Transverse colon (tissue), 4 donors: Measurements from ENCODE around the gene LRP2. TPM values are rescaled to one million over a fixed set of nuclear protein-coding genes. Genes with fewer than 3 reads are reported as not detected.

Experiments
- DNase-seq: peaks from one replicate; pipeline ENCODE4 v3.0.0-alpha.2; 2019
- H3K27ac ChIP-seq, 4 donors: fragments of 200-600 bp; sonication (generic); 2 replicates each; pipeline ENCODE4 v1.5.1; 2016 to 2018; ENCODE audit warnings: inconsistent platforms in 4 of 4
- H3K27me3 ChIP-seq: fragments of 200-600 bp; sonication (generic); 2 replicates; pipeline ENCODE4 v1.5.1; 2017; ENCODE audit warnings: inconsistent platforms
- H3K36me3 ChIP-seq, 4 donors: fragments of 200-600 bp; sonication (generic); 2 replicates each; pipeline ENCODE4 v1.5.1; 2017 to 2019; ENCODE audit warnings: inconsistent platforms in 4 of 4
- H3K4me1 ChIP-seq, 4 donors: fragments of 200-600 bp; sonication (generic); 2 replicates each; pipeline ENCODE4 v1.5.1; 2017 to 2020; ENCODE audit warnings: inconsistent platforms in 4 of 4
- H3K4me3 ChIP-seq, 4 donors: fragments of 200-600 bp; sonication (generic); 1 replicate in 1 of 4; 2 replicates in 3 of 4; pipeline versions ENCODE4 v1.5.1 to v1.6.1; 2017 to 2019; ENCODE audit warnings: inconsistent platforms in 4 of 4
- H3K9me3 ChIP-seq, 2 donors: fragments of 200-600 bp; sonication (generic); 2 replicates each; pipeline ENCODE4 v1.5.1; 2017 to 2019; ENCODE audit warnings: inconsistent platforms in 2 of 2
- CTCF ChIP-seq, 5 experiments: fragments of 200-600 bp in 3 of 5; fragments of 450-650 bp in 2 of 5; sonication (generic) in 3 of 5; IDR thresholded peaks; 1 replicate in 2 of 5; 2 replicates in 3 of 5; pipeline ENCODE4 v1.5.1; 2016 to 2017; ENCODE audit warnings: antibody characterized with exemption in 5 of 5, inconsistent platforms in 3 of 5, mild to moderate bottlenecking in 2 of 5, moderate library complexity in 1 of 5
- EP300 ChIP-seq: sonication (generic); formaldehyde crosslinking; IDR thresholded peaks from one replicate; pipeline ENCODE4 v1.6.1; 2017; ENCODE audit warnings: antibody characterized with exemption, low read depth
- POLR2A ChIP-seq: fragments of 450-650 bp; IDR thresholded peaks from one replicate; pipeline ENCODE4 v1.6.1; 2016; ENCODE audit warnings: antibody characterized with exemption, mild to moderate bottlenecking, moderate library complexity
- POLR2AphosphoS5 ChIP-seq, 3 donors: sonication (generic); formaldehyde crosslinking; IDR thresholded peaks; one replicate each; pipeline ENCODE4 v1.6.1; 2016; ENCODE audit warnings: antibody characterized with exemption in 3 of 3
- whole genome bisulfite sequencing, 2 donors: methylation state at CpG; one replicate each; pipeline ENCODE4 v1.1.5; 2018; ENCODE audit warnings: low coverage in 1 of 2; 5-methylcytosine and 5-hydroxymethylcytosine counted together
- in situ Hi-C, 4 donors: fragments of 200-750 bp; cut with MboI; loops; one replicate each; pipeline versions ENCODE4 v1.15.0 to v1.15.1; 2017; ENCODE audit warnings: low sequenced_read_pairs in 3 of 4, low pct_ligation_motif_present in 1 of 4, low pct_unique_long_range_greater_than_20kb in 1 of 4
- intact Hi-C: fragments of 100-400 bp; cut with DNase I; formaldehyde crosslinking; loops from one replicate; pipeline ENCODE4 v1.15.1; 2023; ENCODE audit warnings: low total_unique reads
- total RNA-seq, 4 donors: library from RNA; depleted of rRNA; stranded (reverse); fragments of >200 nt; gene quantifications; one replicate each; pipeline ENCODE4 v1.1.0, GENCODE V29; 2016

LRP2 gene
- total RNA-seq, 4 donors from 2014 or later = not detected

- in situ Hi-C loops = no loop called here
- WGBS, 2 donors = 46 to 47% methylated on average over 5 of the region's 5 CpGs
- DNase-seq = no peak
These were observed 140.5 kb downstream of the LRP2 start for GRCh38 chr2:169221745-169222369.

GRCh38 chr2:169210917-169211316 is 151.4 kb downstream of the LRP2 start:
- H3K36me3 ChIP-seq = no peaks in the 10 kb centered on the region
- H3K27ac ChIP-seq = no peak overlapping the region
- no peaks in the 10 kb centered on the region for H3K27me3 ChIP-seq
- DNase-seq = no peak
- intact Hi-C loops (no loop called here), in situ Hi-C loops (no loop called here)
- no peak overlapping the region for H3K4me3 ChIP-seq
- no peaks in the 10 kb centered on the region for H3K4me1 ChIP-seq
- 67 to 72% methylated on average over 4 of the region's 4 CpGs for WGBS, 2 donors
- TF ChIP-seq CTCF (IDR thresholded peaks at IDR 0.05) (no peak), POLR2A (no peak), POLR2AphosphoS5 (IDR thresholded peaks at IDR 0.05) (no peak), EP300 (no peak)
- no peaks in the 10 kb centered on the region for H3K9me3 ChIP-seq

More at GRCh38 chr2:169221745-169222369, 140.5 kb downstream of the LRP2 start:
- H3K4me1 ChIP-seq = no peaks in the 10 kb centered on the region
- H3K4me3 ChIP-seq = no peak overlapping the region
- no peaks in the 10 kb centered on the region for H3K36me3 ChIP-seq
- no peaks in the 10 kb centered on the region for H3K9me3 ChIP-seq
- TF ChIP-seq CTCF (IDR thresholded peaks at IDR 0.05) = peak in 3 of 5 experiments; percentile 10 to 27 (median 22)
- TF ChIP-seq POLR2A = no peak
- TF ChIP-seq POLR2AphosphoS5 (IDR thresholded peaks at IDR 0.05) = no peak
- no peak for TF ChIP-seq EP300
- intact Hi-C loops = no loop called here
- peaks cover 5% of the 10 kb centered on the region for H3K27me3 ChIP-seq
- H3K27ac ChIP-seq = no peak overlapping the region

- in situ Hi-C loops (no loop called here), intact Hi-C loops (no loop called here)
- DNase-seq = no peak
- WGBS, 2 donors = 78 to 92% methylated on average over 3 of the region's 3 CpGs
- Histone ChIP-seq H3K36me3 (no peaks in the 10 kb centered on the region), H3K27ac (no peak overlapping the region), H3K4me1 (no peaks in the 10 kb centered on the region), H3K27me3 (no peaks in the 10 kb centered on the region), H3K9me3 (no peaks in the 10 kb centered on the region), H3K4me3 (no peak overlapping the region)
- TF ChIP-seq CTCF (IDR thresholded peaks at IDR 0.05) (no peak), EP300 (no peak), POLR2A (no peak), POLR2AphosphoS5 (IDR thresholded peaks at IDR 0.05) (no peak)
These were observed 154.3 kb downstream of the LRP2 start for GRCh38 chr2:169208026-169208425.

GRCh38 chr2:169205176-169205575 is 157.2 kb downstream of the LRP2 start:
- Histone ChIP-seq H3K27ac (no peak overlapping the region), H3K27me3 (no peaks in the 10 kb centered on the region), H3K4me1 (no peaks in the 10 kb centered on the region), H3K9me3 (no peaks in the 10 kb centered on the region), H3K4me3 (no peak overlapping the region), H3K36me3 (no peaks in the 10 kb centered on the region)
- intact Hi-C loops (no loop called here), in situ Hi-C loops (no loop called here)
- TF ChIP-seq EP300 (no peak), POLR2AphosphoS5 (IDR thresholded peaks at IDR 0.05) (no peak), POLR2A (no peak), CTCF (IDR thresholded peaks at IDR 0.05) (no peak)
- WGBS, 2 donors = 83 to 100% methylated on average over 2 of the region's 2 CpGs
- DNase-seq = no peak
